Measurements from ENCODE around the gene CYP39A1.

- no peak for TF ChIP-seq CTCF (IDR thresholded peaks at IDR 0.05)
- no peak for TF ChIP-seq POLR2AphosphoS5 (IDR thresholded peaks at IDR 0.05; ENCODE audit: insufficient read depth in 1 of 2, low read depth in 1 of 2)
- no peak for TF ChIP-seq POLR2A (IDR thresholded peaks at IDR 0.05)
Observed at GRCh38 chr6:46689657-46690056, 37.0 kb upstream of the CYP39A1 start.

All from vagina (tissue), 2 donors.